Transverse colon (tissue), 3 donors: ENCODE measurements around the gene LIMCH1.

ENCODE experiments used
- POLR2A ChIP-seq: fragments of 450-650 bp; IDR thresholded peaks from one replicate; pipeline ENCODE4 v1.6.1; 2016; ENCODE audit warnings: antibody characterized with exemption, mild to moderate bottlenecking, moderate library complexity
- TF ChIP-seq, protein P1 (sequence below), 5 experiments: fragments of 200-600 bp in 3 of 5; fragments of 450-650 bp in 2 of 5; sonication (generic) in 3 of 5; IDR thresholded peaks; 1 replicate in 2 of 5; 2 replicates in 3 of 5; pipeline ENCODE4 v1.5.1; 2016 to 2017; ENCODE audit warnings: antibody characterized with exemption in 5 of 5, inconsistent platforms in 3 of 5, mild to moderate bottlenecking in 2 of 5, moderate library complexity in 1 of 5

DNA sequence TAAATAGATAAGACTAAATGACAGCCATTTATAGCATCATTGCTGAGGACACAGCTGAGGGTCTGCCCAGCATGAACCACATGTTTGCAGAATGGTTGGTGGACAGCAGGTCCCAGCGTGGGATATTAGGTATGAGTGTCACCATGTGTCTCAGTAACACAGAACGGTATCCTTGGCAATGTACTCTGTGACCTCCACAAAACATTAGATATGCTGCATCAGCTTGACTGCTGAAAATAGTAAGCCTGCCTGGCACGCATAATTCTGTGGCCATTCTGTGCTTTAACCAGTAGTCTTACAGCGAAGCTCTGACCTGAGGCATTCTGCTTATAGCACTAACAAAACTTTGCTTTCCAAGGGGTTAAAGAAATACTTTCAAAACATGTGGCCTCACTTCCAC lies 32.0 kb downstream of the LIMCH1 start:
- TF ChIP-seq, protein P1, sequence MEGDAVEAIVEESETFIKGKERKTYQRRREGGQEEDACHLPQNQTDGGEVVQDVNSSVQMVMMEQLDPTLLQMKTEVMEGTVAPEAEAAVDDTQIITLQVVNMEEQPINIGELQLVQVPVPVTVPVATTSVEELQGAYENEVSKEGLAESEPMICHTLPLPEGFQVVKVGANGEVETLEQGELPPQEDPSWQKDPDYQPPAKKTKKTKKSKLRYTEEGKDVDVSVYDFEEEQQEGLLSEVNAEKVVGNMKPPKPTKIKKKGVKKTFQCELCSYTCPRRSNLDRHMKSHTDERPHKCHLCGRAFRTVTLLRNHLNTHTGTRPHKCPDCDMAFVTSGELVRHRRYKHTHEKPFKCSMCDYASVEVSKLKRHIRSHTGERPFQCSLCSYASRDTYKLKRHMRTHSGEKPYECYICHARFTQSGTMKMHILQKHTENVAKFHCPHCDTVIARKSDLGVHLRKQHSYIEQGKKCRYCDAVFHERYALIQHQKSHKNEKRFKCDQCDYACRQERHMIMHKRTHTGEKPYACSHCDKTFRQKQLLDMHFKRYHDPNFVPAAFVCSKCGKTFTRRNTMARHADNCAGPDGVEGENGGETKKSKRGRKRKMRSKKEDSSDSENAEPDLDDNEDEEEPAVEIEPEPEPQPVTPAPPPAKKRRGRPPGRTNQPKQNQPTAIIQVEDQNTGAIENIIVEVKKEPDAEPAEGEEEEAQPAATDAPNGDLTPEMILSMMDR (IDR thresholded peaks at IDR 0.05): no peak
- no peak for TF ChIP-seq POLR2A
